H9 (cell line): ENCODE measurements around the gene DOHH. TPM values are rescaled to one million over a fixed set of nuclear protein-coding genes. Genes with fewer than 3 reads are reported as not detected.

Experiments used
- DNase-seq: peaks from one replicate; pipeline ENCODE4 v3.0.0-alpha.2; 2017
- H2AFZ ChIP-seq: one replicate; pipeline ENCODE4 v1.6.1; 2013; ENCODE audit warnings: mild to moderate bottlenecking, low read length, control low read depth, moderate library complexity
- H2AK5ac ChIP-seq: 2 replicates; pipeline ENCODE4 v1.6.1; 2013; ENCODE audit warnings: low read length, control low read depth, mixed read lengths; ENCODE audit not compliant: insufficient read length
- H2BK120ac ChIP-seq: one replicate; pipeline ENCODE4 v1.6.1; 2013; ENCODE audit warnings: low read depth, mild to moderate bottlenecking, low read length, control low read depth, inconsistent platforms; ENCODE audit not compliant: poor library complexity, severe bottlenecking
- H2BK12ac ChIP-seq: 2 replicates; pipeline ENCODE4 v1.6.1; 2013; ENCODE audit warnings: low read length, control low read depth, mixed read lengths, low read depth; ENCODE audit not compliant: insufficient read length
- H2BK15ac ChIP-seq: 2 replicates; pipeline ENCODE4 v1.6.1; 2013; ENCODE audit warnings: low read depth, low read length, control low read depth
- H2BK20ac ChIP-seq: one replicate; pipeline ENCODE4 v1.6.1; 2013; ENCODE audit warnings: low read depth, mild to moderate bottlenecking, low read length, control low read depth, inconsistent platforms; ENCODE audit not compliant: poor library complexity, severe bottlenecking
- H2BK5ac ChIP-seq: 2 replicates; pipeline ENCODE4 v1.6.1; 2013; ENCODE audit warnings: low read length, control low read depth, mixed read lengths; ENCODE audit not compliant: insufficient read length
- H3K14ac ChIP-seq: 2 replicates; pipeline ENCODE4 v1.6.1; 2013; ENCODE audit warnings: low read length, control low read depth; ENCODE audit not compliant: insufficient read depth
- H3K18ac ChIP-seq: 2 replicates; pipeline ENCODE4 v1.6.1; 2013; ENCODE audit warnings: low read depth, mild to moderate bottlenecking, mixed read lengths, low read length, control low read depth; ENCODE audit not compliant: insufficient read length
- H3K23ac ChIP-seq: 2 replicates; pipeline ENCODE4 v1.6.1; 2013; ENCODE audit warnings: low read length, control low read depth, mixed read lengths, low read depth; ENCODE audit not compliant: insufficient read length
- H3K23me2 ChIP-seq: 2 replicates; pipeline ENCODE4 v1.6.1; 2013; ENCODE audit warnings: low read depth, mild to moderate bottlenecking, mixed read lengths, low read length, control low read depth; ENCODE audit not compliant: insufficient read length, poor library complexity, severe bottlenecking
- H3K27ac ChIP-seq: 2 replicates; pipeline ENCODE4 v1.5.1; 2013; ENCODE audit warnings: low read length, control low read depth, mixed read lengths, low read depth; ENCODE audit not compliant: insufficient read length
- H3K27me3 ChIP-seq: 2 replicates; pipeline ENCODE4 v1.6.1; 2013; ENCODE audit warnings: low read length, control low read depth, inconsistent platforms; ENCODE audit not compliant: insufficient read depth
- H3K4ac ChIP-seq: 2 replicates; pipeline ENCODE4 v1.6.1; 2013; ENCODE audit warnings: low read depth, mild to moderate bottlenecking, control low read depth, inconsistent platforms, low read length, moderate library complexity
- H3K4me1 ChIP-seq: 2 replicates; pipeline ENCODE4 v1.6.1; 2013; ENCODE audit warnings: low read length, control low read depth, inconsistent platforms; ENCODE audit not compliant: insufficient read depth
- H3K4me2 ChIP-seq: 2 replicates; pipeline ENCODE4 v1.6.1; 2013; ENCODE audit warnings: low read length, control low read depth, mixed read lengths; ENCODE audit not compliant: insufficient read length, insufficient read depth
- H3K56ac ChIP-seq: 2 replicates; pipeline ENCODE4 v1.6.1; 2013; ENCODE audit warnings: low read depth, mild to moderate bottlenecking, mixed read lengths, low read length, control low read depth; ENCODE audit not compliant: insufficient read length
- H3K79me1 ChIP-seq: 2 replicates; pipeline ENCODE4 v1.6.1; 2013; ENCODE audit warnings: low read depth, mild to moderate bottlenecking, moderate library complexity, low read length, control low read depth, inconsistent platforms; ENCODE audit not compliant: insufficient read depth, poor library complexity, severe bottlenecking
- H3K79me2 ChIP-seq: 2 replicates; pipeline ENCODE4 v1.6.1; 2013; ENCODE audit warnings: low read length, control low read depth, inconsistent platforms; ENCODE audit not compliant: insufficient read depth
- H3K9ac ChIP-seq: 2 replicates; pipeline ENCODE4 v1.6.1; 2013; ENCODE audit warnings: low read length, control low read depth, mixed read lengths; ENCODE audit not compliant: insufficient read length; ENCODE audit errors: extremely low read depth
- H3K9me3 ChIP-seq: one replicate; pipeline ENCODE4 v1.6.1; 2013; ENCODE audit warnings: low read depth, low read length, inconsistent platforms; ENCODE audit not compliant: control insufficient read depth
- H3T11ph ChIP-seq: one replicate; pipeline ENCODE4 v1.6.1; 2013; ENCODE audit warnings: mild to moderate bottlenecking, low read length, control low read depth, inconsistent platforms
- H4K20me1 ChIP-seq: one replicate; pipeline ENCODE4 v1.6.1; 2013; ENCODE audit not compliant: control insufficient read depth, insufficient read length, insufficient read depth
- H4K5ac ChIP-seq: 2 replicates; pipeline ENCODE4 v1.6.1; 2013; ENCODE audit warnings: low read depth, mild to moderate bottlenecking, mixed read lengths, low read length, control low read depth; ENCODE audit not compliant: insufficient read length
- H4K8ac ChIP-seq: replicated peaks from 2 replicates; pipeline ENCODE4 v1.6.1; 2013; ENCODE audit warnings: low read length, control low read depth, mixed read lengths, low read depth; ENCODE audit not compliant: insufficient read length
- H4K91ac ChIP-seq: 2 replicates; pipeline ENCODE4 v1.6.1; 2013; ENCODE audit warnings: low read depth, mild to moderate bottlenecking, moderate library complexity, mixed read lengths, low read length, control low read depth; ENCODE audit not compliant: insufficient read length
- H3K27ac Mint-ChIP-seq, 3 experiments: 2 replicates in 2 of 3; 3 replicates in 1 of 3; pipeline ENCODE4 v1.8.0; 2020 to 2021; ENCODE audit warnings: mixed read lengths in 3 of 3, mild to moderate bottlenecking in 1 of 3, moderate library complexity in 1 of 3
- H3K27me3 Mint-ChIP-seq: 2 replicates; pipeline ENCODE4 v1.8.0; 2021; ENCODE audit warnings: low read depth, mild to moderate bottlenecking, moderate library complexity, mixed read lengths
- H3K36me3 Mint-ChIP-seq, 3 experiments: 2 replicates in 2 of 3; 3 replicates in 1 of 3; pipeline ENCODE4 v1.8.0; 2020 to 2021; ENCODE audit warnings: low read depth in 3 of 3, mixed read lengths in 3 of 3; ENCODE audit not compliant: insufficient read depth in 1 of 3
- H3K4me1 Mint-ChIP-seq, 2 experiments: 2 replicates each; pipeline ENCODE4 v1.8.0; 2020; ENCODE audit warnings: mixed read lengths in 2 of 2
- H3K4me3 Mint-ChIP-seq, 2 experiments: 2 replicates in 1 of 2; 3 replicates in 1 of 2; pipeline ENCODE4 v1.8.0; 2020 to 2021; ENCODE audit warnings: mild to moderate bottlenecking in 2 of 2, mixed read lengths in 2 of 2, moderate library complexity in 1 of 2
- H3K9me3 Mint-ChIP-seq, 2 experiments: 2 replicates in 1 of 2; 3 replicates in 1 of 2; pipeline ENCODE4 v1.8.0; 2020; ENCODE audit warnings: mild to moderate bottlenecking in 2 of 2, mixed read lengths in 2 of 2, moderate library complexity in 1 of 2
- CTCF ChIP-seq: fragments of 200-600 bp; sonication (generic); conservative IDR thresholded peaks from 3 replicates; pipeline ENCODE4 v1.8.0; 2021; ENCODE audit warnings: antibody characterized with exemption, mild to moderate bottlenecking
- WGBS: extraction: QIAGEN DNeasy Blood & Tissue Kit; methylation state at CpG from one replicate; pipeline ENCODE4 v1.1.7; 2013; ENCODE audit warnings: missing lambda C conversion rate, low lambda C conversion rate, mixed read lengths; ENCODE audit not compliant: insufficient read length; ENCODE audit errors: extremely low coverage; 5-methylcytosine and 5-hydroxymethylcytosine counted together
- total RNA-seq: library from RNA; stranded (reverse); gene quantifications from 2 replicates; pipeline ENCODE4 v1.2.1, GENCODE V29; 2021

Gene DOHH
- total RNA-seq, 1 experiment from 2014 or later: 16.5 TPM

- no peak overlapping the region for H3K14ac ChIP-seq
- no peak overlapping the region for H3K27ac ChIP-seq
- H2BK15ac ChIP-seq: no peak overlapping the region
- no peaks in the 10 kb centered on the region for H3K27me3 ChIP-seq
- no peak for DNase-seq
- no peaks in the 10 kb centered on the region for H3K4me1 ChIP-seq
- H3K27ac Mint-ChIP-seq: peak overlapping the region; percentile 23 to 63 (median 62); a peak in 1 of 7 replicates
- no peaks in the 10 kb centered on the region for H3K79me2 ChIP-seq
- TF ChIP-seq CTCF: no peak
- no peaks in the 10 kb centered on the region for H3K79me1 ChIP-seq
- no peaks in the 10 kb centered on the region for H3K23me2 ChIP-seq
- no peak overlapping the region for H2BK120ac ChIP-seq
- peaks cover 10 to 35% (median 33%) of the 10 kb centered on the region in 3 experiments for H3K36me3 Mint-ChIP-seq
- H2BK5ac ChIP-seq: no peak overlapping the region
- peaks cover 7 to 10% of the 10 kb centered on the region in 2 experiments for H3K4me1 Mint-ChIP-seq
- H2BK12ac ChIP-seq: no peak overlapping the region
- no peak overlapping the region for H3K4me2 ChIP-seq
- H3K4me3 Mint-ChIP-seq: no peak overlapping the region
- H2AFZ ChIP-seq: no peak overlapping the region
- no CpG with 5 or more reads among the region's 20 CpGs for WGBS
- H3K18ac ChIP-seq: no peak overlapping the region
- H4K8ac ChIP-seq: no peak overlapping the region
- H2BK20ac ChIP-seq: no peak overlapping the region
- H4K5ac ChIP-seq: no peak overlapping the region
- H3K9ac ChIP-seq: no peak overlapping the region
- no peak overlapping the region for H3T11ph ChIP-seq
- no peaks in the 10 kb centered on the region for H4K20me1 ChIP-seq
- H3K27me3 Mint-ChIP-seq: no peaks in the 10 kb centered on the region
- H3K9me3 ChIP-seq: no peaks in the 10 kb centered on the region
- no peak overlapping the region for H3K23ac ChIP-seq
- no peak overlapping the region for H3K4ac ChIP-seq
- no peaks in the 10 kb centered on the region; a peak in 1 of 5 replicates for H3K9me3 Mint-ChIP-seq
- H3K56ac ChIP-seq: no peak overlapping the region
- H4K91ac ChIP-seq: no peak overlapping the region
- no peak overlapping the region for H2AK5ac ChIP-seq
These were observed 24.5 kb upstream of the DOHH start for GRCh38 chr19:3524904-3525451.
